ENCODE data around the gene CD300C.

DNA sequence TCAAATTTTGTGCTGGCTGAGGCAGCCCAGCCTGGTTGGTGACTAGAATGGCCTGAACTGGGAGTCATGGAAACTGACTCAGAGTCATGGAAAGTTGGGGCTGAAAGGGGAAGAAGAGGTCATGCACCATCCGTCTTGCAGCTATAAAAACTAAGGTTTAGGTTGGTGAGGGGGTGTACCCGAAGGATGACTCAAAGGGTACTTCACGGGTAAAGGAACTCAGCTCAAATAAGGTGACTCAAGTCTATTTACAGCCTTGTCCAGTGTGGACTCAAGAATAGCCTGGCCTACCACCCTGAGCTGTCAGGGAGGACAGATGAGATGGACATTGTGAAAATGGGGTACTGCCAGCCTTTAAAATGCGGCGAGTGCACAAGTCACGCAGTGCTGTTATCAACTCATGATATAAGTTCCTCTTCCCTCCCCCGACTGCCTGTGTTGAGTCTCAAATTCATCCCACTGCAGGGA, 33.3 kb downstream of the CD300C start:
- TF ChIP-seq POLR2AphosphoS5 (IDR thresholded peaks at IDR 0.05; ENCODE audit: borderline replicate concordance, low read depth, low read length): no peak
- no peak for TF ChIP-seq EZH2 (IDR thresholded peaks at IDR 0.05)
- no peak for TF ChIP-seq FOXP2 (optimal IDR thresholded peaks at IDR 0.05; ENCODE audit: control extremely low read depth, extremely low read length, insufficient read depth)
